K562 (cell line): Measurements from ENCODE around the gene MYO18A. TPM values are rescaled to one million over a fixed set of nuclear protein-coding genes. Genes with fewer than 3 reads are reported as not detected.

ENCODE experiments used
- ATAC-seq: fragments of 200-7000 bp; cut with Tn5 transposase; 3 replicates; pipeline ENCODE4 v1.9.1; 2020; ENCODE audit warnings: moderate library complexity
- BruUV-seq: library from RNA; stranded (reverse); fragments of 400-500 nt; replicated peaks from 2 replicates; lab custom pipeline; 2021; lab: Mats Ljungman, UMichigan
- CTCF ChIA-PET: fragments of 300-600 bp; formaldehyde crosslinking; extraction: SDS; loops from one replicate; lab custom pipeline; 2021; ENCODE audit warnings: low intra/inter-chr PET ratio; lab: Yijun Ruan, JAX
- POLR2A ChIA-PET: fragments of 300-600, 350-650 bp; sonication (Branson Sonifier 250); formaldehyde crosslinking; extraction: SDS; loops from one replicate; lab custom pipeline; 2021; ENCODE audit warnings: antibody characterized with exemption, inconsistent platforms; lab: Yijun Ruan, JAX
- DNase-seq, 4 experiments: peaks; one replicate each; pipeline versions ENCODE4 v3.0.0 to v3.0.0-alpha.2; 2011 to 2018; ENCODE audit warnings: low spot score in 3 of 4, mixed read lengths in 3 of 4; ENCODE audit errors: extremely low read depth in 1 of 4
- FAIRE-seq: peaks from 2 replicates; lab custom pipeline; 2011; peaks lifted over from hg19 to GRCh38; lab: Jason Lieb, UNC
- H2AFZ ChIP-seq: 2 replicates; pipeline ENCODE4 v1.6.0; 2011; ENCODE audit warnings: low read depth, low read length, control low read depth, inconsistent platforms
- H3K27ac ChIP-seq: fragments of 200-600 bp; 3 replicates; pipeline ENCODE4 v1.8.0; 2011; ENCODE audit warnings: low read depth, mild to moderate bottlenecking, control low read depth, inconsistent platforms, low read length, moderate library complexity, mixed read lengths; ENCODE audit errors: extremely low read depth
- H3K27me3 ChIP-seq, 2 experiments: fragments of 300-600 bp in 1 of 2; 2 replicates in 1 of 2; 3 replicates in 1 of 2; pipeline versions ENCODE4 v1.6.0 to v1.8.0; 2011; ENCODE audit warnings: inconsistent platforms in 2 of 2, low read length in 2 of 2, mild to moderate bottlenecking in 1 of 2, mixed read lengths in 1 of 2, moderate library complexity in 1 of 2; ENCODE audit not compliant: control insufficient read depth in 2 of 2, insufficient read depth in 2 of 2
- H3K36me3 ChIP-seq: fragments of 300-600 bp; 3 replicates; pipeline ENCODE4 v1.8.0; 2011; ENCODE audit warnings: mild to moderate bottlenecking, low read length, inconsistent platforms; ENCODE audit not compliant: control insufficient read depth, insufficient read depth
- H3K4me1 ChIP-seq, 2 experiments: fragments of 200-600 bp in 1 of 2; replicated peaks in 1 of 2; 2 replicates in 1 of 2; 3 replicates in 1 of 2; pipeline versions ENCODE4 v1.5.1 to v1.8.0; 2011; ENCODE audit warnings: inconsistent platforms in 2 of 2, low read length in 2 of 2, mild to moderate bottlenecking in 1 of 2, mixed read lengths in 1 of 2, moderate library complexity in 1 of 2; ENCODE audit not compliant: control insufficient read depth in 2 of 2, insufficient read depth in 2 of 2
- H3K4me2 ChIP-seq: 2 replicates; pipeline ENCODE4 v1.6.1; 2011; ENCODE audit warnings: low read length, control low read depth, inconsistent platforms, mixed read lengths; ENCODE audit not compliant: insufficient read depth
- H3K4me3 ChIP-seq: fragments of 200-600 bp; sonication (generic), shearing (Covaris generic); 2 replicates; pipeline ENCODE4 v1.5.1; 2016; ENCODE audit warnings: control low read depth, inconsistent platforms
- H3K79me2 ChIP-seq: fragments of 200-600 bp; 3 replicates; pipeline ENCODE4 v1.8.0; 2011; ENCODE audit warnings: low read length, inconsistent platforms; ENCODE audit not compliant: control insufficient read depth, insufficient read depth
- H3K9ac ChIP-seq, 2 experiments: 2 replicates each; pipeline versions ENCODE4 v1.6.0 to v1.6.1; 2011; ENCODE audit warnings: low read depth in 2 of 2, low read length in 2 of 2, control low read depth in 1 of 2, inconsistent platforms in 1 of 2, mild to moderate bottlenecking in 1 of 2, mixed read lengths in 1 of 2; ENCODE audit not compliant: insufficient read depth in 1 of 2
- H3K9me1 ChIP-seq: one replicate; pipeline ENCODE4 v1.6.0; 2011; ENCODE audit warnings: inconsistent platforms, mild to moderate bottlenecking, low read length, moderate library complexity; ENCODE audit not compliant: control insufficient read depth, insufficient read depth
- H3K9me3 ChIP-seq: replicated peaks from 2 replicates; pipeline ENCODE4 v1.5.1; 2011; ENCODE audit warnings: low read depth, low read length, inconsistent platforms; ENCODE audit not compliant: control insufficient read depth, insufficient read depth
- H4K20me1 ChIP-seq: replicated peaks from 2 replicates; pipeline ENCODE4 v1.6.1; 2011; ENCODE audit warnings: low read length, inconsistent platforms, mixed read lengths; ENCODE audit not compliant: control insufficient read depth, insufficient read depth
- CHD4 ChIP-seq: fragments of 200-600 bp; sonication (generic); IDR thresholded peaks from 3 replicates; pipeline ENCODE4 v1.6.1; 2012; ENCODE audit warnings: low read depth, mild to moderate bottlenecking, mixed read lengths, low read length, inconsistent platforms; ENCODE audit not compliant: insufficient read depth, insufficient replicate concordance, poor library complexity, severe bottlenecking
- CREB3 ChIP-seq: fragments of 450-650 bp; conservative IDR thresholded peaks from 2 replicates; pipeline ENCODE4 v1.6.1; 2016; ENCODE audit warnings: missing genetic modification characterization, low read depth, mild to moderate bottlenecking, missing compliant biosample characterization, moderate library complexity
- CSDE1 ChIP-seq, 2 experiments: fragments of 450-650 bp; IDR thresholded peaks; 2 replicates each; pipeline ENCODE4 v1.6.1; 2016; ENCODE audit warnings: mild to moderate bottlenecking in 1 of 2
- FOXA3 ChIP-seq, 2 experiments: fragments of 450-650 bp in 1 of 2; sonication (generic) in 1 of 2; formaldehyde crosslinking; IDR thresholded peaks in 1 of 2; conservative IDR thresholded peaks in 1 of 2; 2 replicates each; pipeline versions ENCODE4 v1.4.0 to v1.8.0; 2020 to 2022; ENCODE audit warnings: mild to moderate bottlenecking in 2 of 2, missing genetic modification reagents in 1 of 2
- GATAD2A ChIP-seq: fragments of 450-650 bp; IDR thresholded peaks from 2 replicates; pipeline ENCODE4 v1.6.1; 2017
- MBD2 ChIP-seq: sonication (generic); IDR thresholded peaks from 2 replicates; pipeline ENCODE4 v1.6.1; 2016; ENCODE audit warnings: low read depth, borderline replicate concordance
- MTA3 ChIP-seq: fragments of 450-650 bp; formaldehyde crosslinking; IDR thresholded peaks from 2 replicates; pipeline ENCODE4 v1.6.1; 2017; ENCODE audit warnings: mild to moderate bottlenecking, borderline replicate concordance
- ZBTB5 ChIP-seq: fragments of 450-650 bp; IDR thresholded peaks from 2 replicates; pipeline ENCODE4 v1.6.1; 2017; ENCODE audit warnings: antibody characterized with exemption
- WGBS: fragments of 100-300 bp; shearing (Covaris generic); methylation state at CpG from one replicate; pipeline ENCODE4 v1.1.6; 2016; ENCODE audit warnings: low coverage, mixed read lengths; ENCODE audit not compliant: insufficient coverage; ENCODE audit errors: missing lambda C conversion rate; 5-methylcytosine and 5-hydroxymethylcytosine counted together
- in situ Hi-C: fragments of 300-500 bp; cut with MboI; formaldehyde crosslinking; loops from 4 replicates; pipeline ENCODE4 v1.15.0; 2018; ENCODE audit warnings: inconsistent platforms, mixed read lengths
- intact Hi-C: fragments of 100-400 bp; cut with micrococcal nuclease; formaldehyde crosslinking; loops from 2 replicates; pipeline ENCODE4 v1.14.2; 2022
- polyA plus RNA-seq, 8 experiments: library from polyadenylated mRNA; depleted of rRNA in 4 of 8; stranded (reverse) in 5 of 8; unstranded in 3 of 8; fragments of >200 nt; fragmentation: Nextera tagmentation in 2 of 8; fragmentation: Illumina TruSeq in 1 of 8; extraction: Ambion mirVana in 2 of 8; extraction: Trizol in 1 of 8; gene quantifications; 2 replicates each; pipeline versions ENCODE4 v1.2.1 to v1.2.3, GENCODE V29; 2011 to 2014; ENCODE audit warnings: inconsistent platforms in 1 of 8, missing spikeins in 1 of 8
- total RNA-seq, 7 experiments: library from RNA; depleted of rRNA in 6 of 7; stranded (reverse); fragments of >200 nt in 6 of 7; fragmentation: Illumina TruSeq in 2 of 7; extraction: Trizol in 2 of 7; gene quantifications; 2 replicates each; pipeline versions ENCODE4 v1.2.1 to v1.2.3, GENCODE V29; 2011 to 2021; ENCODE audit warnings: low replicate concordance in 1 of 7

MYO18A gene
- total and polyA plus RNA-seq, 9 of the 15 experiments (the other 6 are each of a cell fraction or from before 2014, with no cell fraction given): 2.5 to 65.4 (median 17.1) TPM

DNA sequence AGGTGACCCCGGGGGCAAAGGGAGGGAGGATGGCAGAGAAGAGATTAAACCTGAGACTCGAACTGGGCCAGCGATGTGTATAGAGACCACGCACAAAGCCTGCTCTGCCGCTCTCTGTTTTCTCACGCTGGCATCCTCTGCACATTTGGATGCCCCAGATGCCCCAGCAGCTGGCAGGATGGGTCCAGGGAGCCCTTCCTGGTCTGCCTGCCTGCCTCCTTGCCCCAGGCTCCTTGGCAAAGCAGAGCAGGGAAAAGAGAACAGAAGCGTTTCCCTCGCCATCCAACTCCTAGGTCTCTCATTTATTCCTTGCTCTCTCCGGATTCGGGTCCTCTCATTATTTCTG lies 142.5 kb downstream of the MYO18A start:
- no peaks in the 10 kb centered on the region for H3K9me1 ChIP-seq
- intact Hi-C loops: no loop called here
- no peak overlapping the region for H3K9ac ChIP-seq
- ChIA-PET CTCF (no interaction called here), POLR2A (no interaction called here)
- H3K4me1 ChIP-seq: peaks cover 6 to 7% of the 10 kb centered on the region in 2 experiments; a peak in 4 of 5 replicates
- no peak overlapping the region for H2AFZ ChIP-seq
- H3K4me3 ChIP-seq: no peak overlapping the region
- no TSS peak for BruUV-seq
- peak overlapping the region; percentile 24; the same call in 1 of the 2 replicates for H3K4me2 ChIP-seq
- FAIRE-seq: no peak
- in situ Hi-C loops: no loop called here
- 2% methylated on average over 10 of the region's 10 CpGs for WGBS
- ATAC-seq: no peak
- no peak for TF ChIP-seq ZBTB5
- H4K20me1 ChIP-seq: no peaks in the 10 kb centered on the region
- no peak overlapping the region for H3K27ac ChIP-seq
- DNase-seq: no peak
- H3K9me3 ChIP-seq: peaks cover 1% of the 10 kb centered on the region; the same call in 1 of the 2 replicates
- H3K27me3 ChIP-seq: peaks cover 23 to 27% of the 10 kb centered on the region in 2 experiments; a peak in 4 of 5 replicates
- no peaks in the 10 kb centered on the region for H3K79me2 ChIP-seq
- no peaks in the 10 kb centered on the region for H3K36me3 ChIP-seq

GRCh38 chr17:29036584-29036983 lies 143.6 kb downstream of the MYO18A start:
- in situ Hi-C loops: no loop called here
- TF ChIP-seq GATAD2A (no peak), CREB3 (tag) (no peak), MBD2 (no peak), CHD4 (no peak), MTA3 (no peak), CSDE1 (IDR thresholded peaks at IDR 0.05) (no peak), FOXA3 (CRISPR knock-in tag; conservative IDR thresholded peaks at IDR 0.05 in 1 of 2, IDR thresholded peaks at IDR 0.05 in 1 of 2) (no peak)
- H3K4me2 ChIP-seq: no peak overlapping the region
- no peak overlapping the region for H2AFZ ChIP-seq
- no TSS peak for BruUV-seq
- ATAC-seq (no peak), DNase-seq (no peak), FAIRE-seq (no peak)
- H3K9me3 ChIP-seq: peaks cover 1% of the 10 kb centered on the region; the same call in 1 of the 2 replicates
- H3K9ac ChIP-seq: no peak overlapping the region
- no peaks in the 10 kb centered on the region for H3K36me3 ChIP-seq
- POLR2A ChIA-PET: interaction anchor here (1.3 to 1.4 kb wide), 2 partner anchors 8 to 12 kb away, joined by 3 read pairs; no protein-coding TSS in a partner anchor
- no peak overlapping the region for H3K27ac ChIP-seq
- intact Hi-C loops: no loop called here
- no peaks in the 10 kb centered on the region for H3K9me1 ChIP-seq
- peaks cover 4 to 6% of the 10 kb centered on the region in 2 experiments; a peak in 3 of 5 replicates for H3K4me1 ChIP-seq
- H3K79me2 ChIP-seq: no peaks in the 10 kb centered on the region
- H3K4me3 ChIP-seq: no peak overlapping the region
- CTCF ChIA-PET: no interaction called here
- H4K20me1 ChIP-seq: no peaks in the 10 kb centered on the region
- H3K27me3 ChIP-seq: peaks cover 30 to 38% of the 10 kb centered on the region in 2 experiments; a peak in 4 of 5 replicates
- WGBS: 3% methylated on average over 5 of the region's 5 CpGs
